Ascending aorta (tissue), 2 donors: Measurements from ENCODE around the gene LHX8. TPM values are rescaled to one million over a fixed set of nuclear protein-coding genes. Genes with fewer than 3 reads are reported as not detected.
A peak's percentile ranks its signal among the peaks of the same experiment; 100 is the strongest.

ENCODE experiments used
- DNase-seq, 2 donors: peaks; one replicate each; pipeline ENCODE4 v3.0.0-alpha.2; 2019; ENCODE audit warnings: low spot score in 2 of 2
- H3K27ac ChIP-seq, 2 donors: fragments of 200-600 bp; sonication (generic); one replicate each; pipeline ENCODE4 v1.5.1; 2016 to 2017; ENCODE audit warnings: mild to moderate bottlenecking in 1 of 2
- H3K27me3 ChIP-seq: fragments of 200-600 bp; sonication (generic); one replicate; pipeline ENCODE4 v1.5.1; 2017
- H3K36me3 ChIP-seq, 2 donors: fragments of 200-600 bp; sonication (generic); one replicate each; pipeline ENCODE4 v1.5.1; 2016
- H3K4me1 ChIP-seq, 2 donors: fragments of 200-600 bp; sonication (generic); one replicate each; pipeline ENCODE4 v1.5.1; 2016 to 2017; ENCODE audit warnings: mild to moderate bottlenecking in 1 of 2
- H3K4me3 ChIP-seq, 2 donors: fragments of 200-600 bp; sonication (generic); one replicate each; pipeline ENCODE4 v1.5.1; 2016 to 2017; ENCODE audit warnings: mild to moderate bottlenecking in 1 of 2
- H3K9me3 ChIP-seq, 2 donors: fragments of 200-600 bp; sonication (generic); one replicate each; pipeline ENCODE4 v1.5.1; 2016
- CTCF ChIP-seq, 3 experiments: fragments of 200-600 bp in 2 of 3; fragments of 450-650 bp in 1 of 3; sonication (generic) in 2 of 3; IDR thresholded peaks; one replicate each; pipeline ENCODE4 v1.5.1; 2016 to 2019; ENCODE audit warnings: antibody characterized with exemption in 3 of 3, mild to moderate bottlenecking in 1 of 3, moderate library complexity in 1 of 3
- intact Hi-C: fragments of 100-400 bp; cut with DNase I; formaldehyde crosslinking; loops from one replicate; pipeline ENCODE4 v1.15.1; 2023
- total RNA-seq: library from RNA; depleted of rRNA; stranded (reverse); fragments of >200 nt; gene quantifications from one replicate; pipeline ENCODE4 v1.1.0, GENCODE V29; 2016

LHX8 gene
- not detected for total RNA-seq

- Histone ChIP-seq H3K9me3 (no peaks in the 10 kb centered on the region), H3K27ac (no peak within 1 kb of the TSS), H3K4me3 (peak within 1 kb of the TSS; percentile 42 to 52), H3K4me1 (peaks cover 6% of the 10 kb centered on the region in 2 donors), H3K36me3 (no peaks in the 10 kb centered on the region), H3K27me3 (peaks cover 41% of the 10 kb centered on the region)
- DNase-seq = no peak
- no peak for TF ChIP-seq CTCF (IDR thresholded peaks at IDR 0.05)
- intact Hi-C loops = no loop called here
These were observed at the start of gene LHX8 for GRCh38 chr1:75133750-75134646. LHX8 (plus strand) TSS chr1:75134388; CDS start chr1:75136615, 2,227 bp downstream.

GRCh38 chr1:75085931-75086330, 48.3 kb upstream of the LHX8 start:
- H3K4me1 ChIP-seq = no peaks in the 10 kb centered on the region
- H3K27ac ChIP-seq = no peak overlapping the region
- H3K27me3 ChIP-seq = no peaks in the 10 kb centered on the region
- intact Hi-C loops = no loop called here
- DNase-seq = no peak
- H3K9me3 ChIP-seq = no peaks in the 10 kb centered on the region
- no peak overlapping the region for H3K4me3 ChIP-seq
- H3K36me3 ChIP-seq = no peaks in the 10 kb centered on the region
- no peak for TF ChIP-seq CTCF (IDR thresholded peaks at IDR 0.05)

GRCh38 chr1:75087278-75087677, 46.9 kb upstream of the LHX8 start:
- intact Hi-C loops = no loop called here
- H3K36me3 ChIP-seq = no peaks in the 10 kb centered on the region
- TF ChIP-seq CTCF (IDR thresholded peaks at IDR 0.05) = no peak
- no peak for DNase-seq
- H3K27ac ChIP-seq = no peak overlapping the region
- H3K4me3 ChIP-seq = no peak overlapping the region
- no peaks in the 10 kb centered on the region for H3K9me3 ChIP-seq
- no peaks in the 10 kb centered on the region for H3K27me3 ChIP-seq
- no peaks in the 10 kb centered on the region for H3K4me1 ChIP-seq

- H3K4me1 ChIP-seq = no peaks in the 10 kb centered on the region
- no peak for TF ChIP-seq CTCF (IDR thresholded peaks at IDR 0.05)
- intact Hi-C loops = no loop called here
- DNase-seq = no peak
- no peaks in the 10 kb centered on the region for H3K36me3 ChIP-seq
- H3K27ac ChIP-seq = no peak overlapping the region
- no peaks in the 10 kb centered on the region for H3K9me3 ChIP-seq
- H3K4me3 ChIP-seq = no peak overlapping the region
- H3K27me3 ChIP-seq = no peaks in the 10 kb centered on the region
These were observed 42.0 kb upstream of the LHX8 start for GRCh38 chr1:75092141-75092540.

GRCh38 chr1:75097654-75098053, 36.5 kb upstream of the LHX8 start:
- intact Hi-C loops = no loop called here
- TF ChIP-seq CTCF (IDR thresholded peaks at IDR 0.05) = no peak
- Histone ChIP-seq H3K4me3 (no peak overlapping the region), H3K27ac (no peak overlapping the region), H3K9me3 (no peaks in the 10 kb centered on the region), H3K36me3 (no peaks in the 10 kb centered on the region), H3K27me3 (no peaks in the 10 kb centered on the region), H3K4me1 (no peaks in the 10 kb centered on the region)
- DNase-seq = no peak
